T-cell (primary cell): ENCODE data around the gene FCER1G. TPM values are rescaled to one million over a fixed set of nuclear protein-coding genes. Genes with fewer than 3 reads are reported as not detected.

ENCODE experiments used
- ATAC-seq, 4 experiments: fragments of 200-7000 bp in 3 of 4; fragments of 150-1000 bp in 1 of 4; cut with Tn5 transposase; replicated peaks in 1 of 4; 1 replicate in 3 of 4; 2 replicates in 1 of 4; pipeline ENCODE4 v1.10.0; 2021; ENCODE audit warnings: moderate library complexity in 3 of 4, mild to moderate bottlenecking in 2 of 4, moderate number of reproducible peaks in 1 of 4
- CTCF ChIA-PET, 2 donors: fragments of 300-600 bp; sonication (Branson Sonifier 250); formaldehyde crosslinking; loops; one replicate each; lab custom pipeline; 2022; ENCODE audit warnings: antibody characterized with exemption in 2 of 2; lab: Charles Lee
- POLR2A ChIA-PET, 2 donors: fragments of 300-600 bp; sonication (Branson Sonifier 250); formaldehyde crosslinking; loops; one replicate each; lab custom pipeline; 2022; ENCODE audit warnings: antibody characterized with exemption in 2 of 2; lab: Charles Lee
- DNase-seq, 35 experiments: peaks; one replicate each; pipeline versions ENCODE4 v3.0.0 to v3.0.0-alpha.2; 2013 to 2023
- H3K27ac ChIP-seq: one replicate; pipeline ENCODE4 v1.5.1; 2013; ENCODE audit warnings: low read length
- H3K27me3 ChIP-seq, 2 experiments: replicated peaks in 1 of 2; 1 replicate in 1 of 2; 2 replicates in 1 of 2; pipeline versions ENCODE4 v1.6.1 to v1.7.0; 2013; ENCODE audit warnings: low read length in 1 of 2, mixed read lengths in 1 of 2; ENCODE audit not compliant: control insufficient read depth in 2 of 2, insufficient read depth in 2 of 2; ENCODE audit errors: extremely low read depth in 1 of 2
- H3K36me3 ChIP-seq, 2 donors: 1 replicate in 1 of 2; 2 replicates in 1 of 2; pipeline versions ENCODE4 v1.6.1 to v1.7.0; 2013; ENCODE audit warnings: low read length in 1 of 2; ENCODE audit not compliant: control insufficient read depth in 2 of 2, insufficient read depth in 1 of 2; ENCODE audit errors: extremely low read depth in 1 of 2
- H3K4me1 ChIP-seq, 2 experiments: 1 replicate in 1 of 2; 2 replicates in 1 of 2; pipeline versions ENCODE4 v1.6.1 to v1.7.0; 2013; ENCODE audit warnings: low read length in 2 of 2, mixed read lengths in 1 of 2; ENCODE audit not compliant: insufficient read depth in 2 of 2, control insufficient read depth in 1 of 2; ENCODE audit errors: extremely low read depth in 1 of 2
- H3K4me3 ChIP-seq, 2 donors: 1 replicate in 1 of 2; 2 replicates in 1 of 2; pipeline versions ENCODE4 v1.5.1 to v1.7.0; 2013; ENCODE audit warnings: mild to moderate bottlenecking in 2 of 2, low read length in 1 of 2, moderate library complexity in 1 of 2; ENCODE audit not compliant: control insufficient read depth in 1 of 2; ENCODE audit errors: extremely low read depth in 1 of 2
- H3K9me3 ChIP-seq: 2 replicates; pipeline ENCODE4 v1.7.0; 2013
- H3K27ac Mint-ChIP-seq, 2 donors: one replicate each; pipeline ENCODE4 v1.8.0; 2020 to 2021; ENCODE audit warnings: mild to moderate bottlenecking in 2 of 2, mixed read lengths in 2 of 2
- H3K27me3 Mint-ChIP-seq, 2 donors: one replicate each; pipeline ENCODE4 v1.8.0; 2021 to 2022; ENCODE audit warnings: mixed read lengths in 2 of 2
- H3K36me3 Mint-ChIP-seq: one replicate; pipeline ENCODE4 v1.8.0; 2021; ENCODE audit warnings: mixed read lengths
- H3K4me1 Mint-ChIP-seq, 3 donors: one replicate each; pipeline ENCODE4 v1.8.0; 2020 to 2022; ENCODE audit warnings: mixed read lengths in 3 of 3, mild to moderate bottlenecking in 1 of 3
- H3K4me3 Mint-ChIP-seq, 3 donors: one replicate each; pipeline ENCODE4 v1.8.0; 2020 to 2022; ENCODE audit warnings: mild to moderate bottlenecking in 3 of 3, mixed read lengths in 3 of 3, moderate library complexity in 3 of 3
- H3K9me3 Mint-ChIP-seq, 3 donors: one replicate each; pipeline ENCODE4 v1.8.0; 2020 to 2022; ENCODE audit warnings: mixed read lengths in 3 of 3
- WGBS: methylation state at CpG from one replicate; pipeline ENCODE4 v1.1.5; 2013; ENCODE audit warnings: missing lambda C conversion rate; ENCODE audit not compliant: insufficient coverage; 5-methylcytosine and 5-hydroxymethylcytosine counted together
- total RNA-seq, 35 experiments: library from RNA in 6 of 35; stranded (reverse) in 6 of 35; fragments of 120-200 nt in 1 of 35; gene quantifications; one replicate each; pipeline versions ENCODE4 v1.2.1 to v1.2.4 and lab custom pipeline; 2013 to 2026

The FCER1G gene
- total RNA-seq, 5 donors from 2014 or later (not counting 1 experiment from before 2014, with no cell fraction given) = 2.5 to 5.2 (median 3.5) TPM

DNA sequence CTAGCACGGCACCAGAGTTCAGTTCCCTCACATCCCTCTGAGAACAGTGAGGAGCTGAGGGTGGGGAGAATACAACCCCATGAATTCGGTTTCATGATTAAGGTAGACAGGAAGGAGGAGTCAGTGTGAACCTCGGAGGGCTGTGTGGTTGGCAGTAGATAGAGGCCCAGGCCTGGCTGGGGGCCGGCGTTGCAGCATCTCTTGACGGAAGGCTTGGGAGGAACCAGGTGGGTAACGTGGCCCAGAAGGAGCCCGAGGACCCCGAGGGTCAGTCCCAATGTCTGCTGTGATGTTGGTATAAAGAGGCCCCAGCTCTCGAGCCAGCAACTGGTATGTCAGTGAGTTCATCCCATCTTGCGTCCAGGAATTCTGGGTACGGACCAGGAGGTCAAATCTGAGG, 43.4 kb upstream of the FCER1G start:
- H3K27me3 ChIP-seq = no peaks in the 10 kb centered on the region
- no peaks in the 10 kb centered on the region for H3K9me3 Mint-ChIP-seq
- no peak overlapping the region for H3K4me3 ChIP-seq
- POLR2A ChIA-PET = no interaction called here
- DNase-seq (no peak), ATAC-seq (no peak)
- H3K27ac Mint-ChIP-seq = no peak overlapping the region
- peaks cover 13 to 35% of the 10 kb centered on the region in 2 experiments for H3K4me1 ChIP-seq
- peaks cover 26 to 71% of the 10 kb centered on the region in 2 donors for H3K36me3 ChIP-seq
- H3K36me3 Mint-ChIP-seq = peaks cover 51% of the 10 kb centered on the region
- CTCF ChIA-PET = interaction anchor here in 1 of 2 donors (1.6 kb wide), 1 partner anchor 54 kb away, joined by 3 read pairs; the partner anchor contains the start of gene TOMM40L
- H3K9me3 ChIP-seq = no peaks in the 10 kb centered on the region
- no peak overlapping the region for H3K27ac ChIP-seq
- H3K4me3 Mint-ChIP-seq = no peak overlapping the region
- no peaks in the 10 kb centered on the region for H3K27me3 Mint-ChIP-seq
- 79% methylated on average over 11 of the region's 12 CpGs for WGBS
- H3K4me1 Mint-ChIP-seq = peaks cover 56 to 60% (median 57%) of the 10 kb centered on the region in 3 donors

DNA sequence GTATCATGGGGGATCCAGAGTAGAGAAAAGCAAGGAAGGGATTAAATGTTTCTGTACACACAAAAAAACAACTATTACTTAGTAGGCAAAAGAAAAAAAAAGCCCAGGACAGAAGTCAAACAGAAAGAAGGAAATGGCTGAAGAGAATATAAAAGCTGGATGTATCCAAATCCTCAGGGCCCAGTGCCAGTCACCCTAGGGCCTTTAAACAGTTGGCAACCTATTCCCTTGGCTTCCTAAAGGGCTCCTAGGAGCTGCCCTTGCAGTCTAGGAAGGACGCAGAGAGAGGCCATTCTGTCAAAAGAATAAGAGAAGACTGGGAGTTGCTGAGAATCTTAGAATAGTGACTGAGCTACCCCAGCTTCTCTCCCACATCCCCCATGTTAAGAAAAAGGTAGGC, 42.7 kb upstream of the FCER1G start:
- no CpG with 5 or more reads among the region's 1 CpG for WGBS
- CTCF ChIA-PET = interaction anchor here in 1 of 2 donors (1.6 kb wide), 1 partner anchor 53 kb away, joined by 3 read pairs; the partner anchor contains the start of gene TOMM40L
- no peak for DNase-seq
- Histone ChIP-seq H3K36me3 (peaks cover 26 to 71% of the 10 kb centered on the region in 2 donors), H3K27me3 (no peaks in the 10 kb centered on the region), H3K4me3 (no peak overlapping the region), H3K27ac (no peak overlapping the region), H3K4me1 (peaks cover 8 to 32% of the 10 kb centered on the region in 2 experiments), H3K9me3 (no peaks in the 10 kb centered on the region)
- Mint-ChIP-seq H3K4me1 (peaks cover 55 to 58% (median 56%) of the 10 kb centered on the region in 3 donors), H3K36me3 (peaks cover 51% of the 10 kb centered on the region), H3K9me3 (no peaks in the 10 kb centered on the region), H3K27ac (peak overlapping the region; percentile 72 to 80), H3K4me3 (no peak overlapping the region), H3K27me3 (no peaks in the 10 kb centered on the region)
- ATAC-seq = no peak
- POLR2A ChIA-PET = no interaction called here

- ChIA-PET POLR2A (interaction anchor here in 1 of 2 donors (0.5 kb wide), 1 partner anchor 405 kb away, joined by 3 read pairs; no protein-coding TSS in a partner anchor), CTCF (interaction anchor here in 1 of 2 donors (1.6 kb wide), 1 partner anchor 53 kb away, joined by 3 read pairs; the partner anchor contains the start of gene TOMM40L)
- H3K27ac Mint-ChIP-seq = peak overlapping the region; percentile 72 to 80
- H3K27me3 Mint-ChIP-seq = no peaks in the 10 kb centered on the region
- peaks cover 26 to 71% of the 10 kb centered on the region in 2 donors for H3K36me3 ChIP-seq
- peaks cover 57 to 61% (median 59%) of the 10 kb centered on the region in 3 donors for H3K4me1 Mint-ChIP-seq
- no peaks in the 10 kb centered on the region for H3K9me3 ChIP-seq
- H3K27me3 ChIP-seq = no peaks in the 10 kb centered on the region
- ATAC-seq (no peak), DNase-seq (no peak)
- no peaks in the 10 kb centered on the region for H3K9me3 Mint-ChIP-seq
- 100% methylated on average over 1 of the region's 4 CpGs for WGBS
- peaks cover 51% of the 10 kb centered on the region for H3K36me3 Mint-ChIP-seq
- no peak overlapping the region for H3K4me3 Mint-ChIP-seq
- H3K27ac ChIP-seq = no peak overlapping the region
- no peak overlapping the region for H3K4me3 ChIP-seq
- H3K4me1 ChIP-seq = peaks cover 8 to 33% of the 10 kb centered on the region in 2 experiments
Measured at GRCh38 chr1:161172776-161173376, 42.2 kb upstream of the FCER1G start.

DNA sequence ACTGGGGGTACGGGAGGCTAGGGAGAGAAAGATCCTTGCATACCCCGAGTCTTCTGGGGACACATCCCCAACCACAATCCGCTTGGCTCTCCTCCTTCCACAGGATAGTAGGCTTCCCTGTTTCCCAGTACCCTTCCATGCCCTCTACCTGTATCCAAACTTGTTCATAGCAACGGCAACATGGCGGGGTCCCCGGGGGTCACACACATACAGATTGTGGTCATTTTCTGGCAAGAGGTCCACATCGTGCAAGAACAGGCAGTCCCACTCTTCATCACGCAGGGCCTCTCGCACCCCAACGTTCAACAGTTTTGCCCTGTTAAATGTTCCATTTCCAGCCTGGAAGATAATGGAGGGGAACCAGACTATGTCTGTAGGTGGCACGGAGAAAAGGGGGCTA, 41.4 kb upstream of the FCER1G start:
- no peaks in the 10 kb centered on the region for H3K9me3 Mint-ChIP-seq
- POLR2A ChIA-PET = no interaction called here
- H3K27me3 Mint-ChIP-seq = no peaks in the 10 kb centered on the region
- peaks cover 51% of the 10 kb centered on the region for H3K36me3 Mint-ChIP-seq
- peaks cover 57 to 67% (median 61%) of the 10 kb centered on the region in 3 donors for H3K4me1 Mint-ChIP-seq
- H3K36me3 ChIP-seq = peaks cover 21 to 66% of the 10 kb centered on the region in 2 donors
- H3K9me3 ChIP-seq = no peaks in the 10 kb centered on the region
- DNase-seq = no peak
- no peaks in the 10 kb centered on the region for H3K27me3 ChIP-seq
- no peak overlapping the region for H3K4me3 ChIP-seq
- H3K4me3 Mint-ChIP-seq = no peak overlapping the region
- peaks cover 8 to 33% of the 10 kb centered on the region in 2 experiments for H3K4me1 ChIP-seq
- no peak for ATAC-seq
- no peak overlapping the region for H3K27ac ChIP-seq
- CTCF ChIA-PET = interaction anchor here in 1 of 2 donors (0.7 kb wide), 1 partner anchor 8 kb away, joined by 3 read pairs; the partner anchor contains the start of gene PPOX
- WGBS = 94% methylated on average over 9 of the region's 11 CpGs
- peak overlapping the region in 1 of 2 donors; percentile 48 for H3K27ac Mint-ChIP-seq

DNA sequence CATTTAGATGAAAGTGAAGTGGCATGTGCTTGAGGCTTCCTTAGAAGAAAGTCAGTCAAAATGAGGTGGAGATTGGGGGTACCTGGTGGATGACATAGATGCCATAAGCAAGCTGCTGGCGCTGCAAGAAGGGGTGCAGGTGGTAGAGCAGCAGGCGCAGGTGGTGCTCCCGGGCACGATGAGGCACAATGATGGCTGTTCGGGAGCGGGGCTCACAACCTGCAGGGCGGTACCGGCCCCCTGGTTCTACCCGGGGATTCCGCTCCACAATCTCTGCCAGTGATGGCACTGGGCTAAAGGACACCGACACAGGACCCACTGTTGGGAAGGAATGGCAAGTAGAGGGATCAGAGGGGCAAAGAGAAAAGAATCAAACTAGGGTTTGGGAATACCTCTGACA, 40.2 kb upstream of the FCER1G start:
- DNase-seq (no peak), ATAC-seq (no peak)
- no peak overlapping the region for H3K4me3 ChIP-seq
- no peak overlapping the region for H3K27ac ChIP-seq
- CTCF ChIA-PET = no interaction called here
- peaks cover 8 to 38% of the 10 kb centered on the region in 2 experiments for H3K4me1 ChIP-seq
- H3K9me3 Mint-ChIP-seq = no peaks in the 10 kb centered on the region
- no peaks in the 10 kb centered on the region for H3K27me3 ChIP-seq
- peak overlapping the region; percentile 62 to 99 for H3K27ac Mint-ChIP-seq
- no peaks in the 10 kb centered on the region for H3K27me3 Mint-ChIP-seq
- H3K9me3 ChIP-seq = no peaks in the 10 kb centered on the region
- peaks cover 47% of the 10 kb centered on the region for H3K36me3 Mint-ChIP-seq
- POLR2A ChIA-PET = interaction anchor here (0.6 to 0.7 kb wide), 2 partner anchors 28 to 154 kb away, joined by 3 to 4 read pairs; partner anchors contain the start of gene F11R (in 1 of the 2)
- H3K4me1 Mint-ChIP-seq = peaks cover 57 to 70% (median 61%) of the 10 kb centered on the region in 3 donors
- H3K36me3 ChIP-seq = peaks cover 16 to 56% of the 10 kb centered on the region in 2 donors
- H3K4me3 Mint-ChIP-seq = peak overlapping the region; percentile 44 to 99 (median 91)
- over 99% methylated on average over 10 of the region's 11 CpGs for WGBS

DNA sequence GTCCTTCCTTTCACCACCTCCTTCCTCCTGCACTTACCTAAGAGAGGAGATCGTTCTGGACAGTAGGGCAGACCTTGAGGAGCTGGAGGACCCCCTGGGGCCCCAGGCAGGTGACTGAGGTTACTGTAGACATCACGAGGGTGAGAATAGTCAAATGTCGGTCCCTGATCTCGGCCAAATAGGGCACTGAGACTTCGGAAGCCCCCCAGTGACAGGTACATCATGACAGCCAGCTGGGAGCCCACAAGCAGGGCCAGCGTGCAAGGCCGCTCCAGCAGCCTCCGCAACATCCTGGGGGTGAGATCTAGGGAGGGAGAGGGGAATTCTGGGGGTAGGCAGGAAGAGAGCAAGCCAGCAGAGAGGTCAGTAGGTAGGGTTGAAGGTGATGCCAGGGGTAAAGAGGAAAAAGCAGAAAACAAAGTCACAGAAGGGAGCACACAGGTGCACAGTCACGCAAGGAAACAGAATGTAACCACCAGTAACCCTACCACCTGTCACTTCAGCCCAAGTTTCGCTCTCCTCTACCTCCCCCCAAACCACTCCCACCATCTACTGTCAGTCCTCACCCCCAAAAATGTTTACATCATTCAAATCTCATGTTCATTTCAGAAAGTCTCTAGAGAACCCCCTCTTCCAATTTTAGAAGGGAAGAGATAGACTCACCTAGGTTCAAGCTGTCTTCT, 39.2 kb upstream of the FCER1G start:
- ATAC-seq (no peak), DNase-seq (no peak)
- CTCF ChIA-PET = interaction anchor here in 1 of 2 donors (2.3 kb wide), 1 partner anchor 10 kb away, joined by 13 read pairs; the partner anchor contains the start of gene PPOX
- no peaks in the 10 kb centered on the region for H3K27me3 ChIP-seq
- H3K9me3 ChIP-seq = no peaks in the 10 kb centered on the region
- peaks cover 16 to 49% of the 10 kb centered on the region in 2 donors for H3K36me3 ChIP-seq
- H3K27ac ChIP-seq = peak overlapping the region; percentile 84
- peaks cover 45% of the 10 kb centered on the region for H3K36me3 Mint-ChIP-seq
- peaks cover 10 to 46% of the 10 kb centered on the region in 2 experiments for H3K4me1 ChIP-seq
- peaks cover 66 to 78% (median 71%) of the 10 kb centered on the region in 3 donors for H3K4me1 Mint-ChIP-seq
- no peaks in the 10 kb centered on the region for H3K9me3 Mint-ChIP-seq
- H3K4me3 ChIP-seq = peak overlapping the region; percentile 93
- peak overlapping the region; percentile 96 to 99 for H3K27ac Mint-ChIP-seq
- 86% methylated on average over 10 of the region's 10 CpGs for WGBS
- H3K4me3 Mint-ChIP-seq = peak overlapping the region; percentile 91 to 99 (median 96)
- no peaks in the 10 kb centered on the region for H3K27me3 Mint-ChIP-seq
- POLR2A ChIA-PET = interaction anchor here in 1 of 2 donors (2.1 kb wide), 1 partner anchor 10 kb away, joined by 8 read pairs; the partner anchor contains the start of gene PPOX
